Measurements from ENCODE around the gene PRND. TPM values are rescaled to one million over a fixed set of nuclear protein-coding genes. Genes with fewer than 3 reads are reported as not detected.
A peak's percentile ranks its signal among the peaks of the same experiment; 100 is the strongest.

Gene PRND, protein sequence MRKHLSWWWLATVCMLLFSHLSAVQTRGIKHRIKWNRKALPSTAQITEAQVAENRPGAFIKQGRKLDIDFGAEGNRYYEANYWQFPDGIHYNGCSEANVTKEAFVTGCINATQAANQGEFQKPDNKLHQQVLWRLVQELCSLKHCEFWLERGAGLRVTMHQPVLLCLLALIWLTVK
- total RNA-seq, result not detected
- long read RNA-seq, result 0 reads

GRCh38 chr20:4721719-4722118, at the start of gene PRND:
PRND (plus strand) TSS chr20:4721909; CDS start chr20:4724552, 2,643 bp downstream.
- peak; percentile 49 for DNase-seq (ENCODE audit: low spot score)

- no peak for DNase-seq (ENCODE audit: low spot score)
These were observed 48.8 kb upstream of the PRND start for GRCh38 chr20:4672948-4673347.

- no peak for DNase-seq (ENCODE audit: low spot score)
These were observed 48.2 kb upstream of the PRND start for GRCh38 chr20:4673371-4674001.

DNA sequence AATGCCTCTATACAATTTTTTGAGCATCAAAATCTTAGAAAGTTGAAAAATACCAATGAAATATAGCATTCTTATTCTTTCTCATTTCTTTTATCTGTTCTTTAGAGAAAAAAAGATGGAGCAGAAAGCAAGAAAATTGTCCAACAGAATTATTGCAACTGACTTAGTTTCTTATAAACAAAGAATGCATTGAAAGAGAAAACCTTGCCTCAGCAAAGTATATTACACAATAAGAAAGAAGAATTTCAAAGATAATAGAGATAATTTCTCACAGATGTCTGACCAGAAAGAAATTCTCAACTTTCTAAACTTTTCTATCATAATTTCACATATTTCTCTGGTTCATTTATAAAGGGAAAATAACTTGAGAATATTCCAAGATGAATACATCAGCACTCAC, 47.0 kb upstream of the PRND start:
- no peak for DNase-seq (ENCODE audit: low spot score)

GRCh38 chr20:4677846-4678245, 43.9 kb upstream of the PRND start:
- no peak for DNase-seq (ENCODE audit: low spot score)

GRCh38 chr20:4681401-4681800, 40.3 kb upstream of the PRND start:
- no peak for DNase-seq (ENCODE audit: low spot score)

- DNase-seq (ENCODE audit: low spot score), result no peak
These were observed 39.7 kb upstream of the PRND start for GRCh38 chr20:4681991-4682401.

GRCh38 chr20:4682682-4683081, 39.0 kb upstream of the PRND start:
- no peak for DNase-seq (ENCODE audit: low spot score)

- DNase-seq (ENCODE audit: low spot score), result no peak
These were observed 38.4 kb upstream of the PRND start for GRCh38 chr20:4683261-4683660.

- no peak for DNase-seq (ENCODE audit: low spot score)
These were observed 36.8 kb upstream of the PRND start for GRCh38 chr20:4684837-4685413.

DNA sequence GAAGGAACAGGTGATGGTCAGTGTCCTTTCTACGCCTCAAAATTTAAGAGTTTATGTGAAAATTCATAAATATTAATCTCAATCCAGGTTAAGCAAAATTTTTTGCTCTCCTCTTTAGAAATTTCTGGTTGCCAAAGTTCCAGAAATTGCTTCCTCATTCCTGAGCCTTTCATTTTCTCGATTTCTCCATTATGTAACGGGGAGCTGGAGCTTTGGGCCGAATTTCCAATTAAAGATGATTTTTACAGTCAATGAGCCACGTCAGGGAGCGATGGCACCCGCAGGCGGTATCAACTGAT, 35.8 kb upstream of the PRND start:
- no peak for DNase-seq (ENCODE audit: low spot score)

- DNase-seq (ENCODE audit: low spot score), result no peak
These were observed 33.4 kb upstream of the PRND start for GRCh38 chr20:4688305-4688704.

DNA sequence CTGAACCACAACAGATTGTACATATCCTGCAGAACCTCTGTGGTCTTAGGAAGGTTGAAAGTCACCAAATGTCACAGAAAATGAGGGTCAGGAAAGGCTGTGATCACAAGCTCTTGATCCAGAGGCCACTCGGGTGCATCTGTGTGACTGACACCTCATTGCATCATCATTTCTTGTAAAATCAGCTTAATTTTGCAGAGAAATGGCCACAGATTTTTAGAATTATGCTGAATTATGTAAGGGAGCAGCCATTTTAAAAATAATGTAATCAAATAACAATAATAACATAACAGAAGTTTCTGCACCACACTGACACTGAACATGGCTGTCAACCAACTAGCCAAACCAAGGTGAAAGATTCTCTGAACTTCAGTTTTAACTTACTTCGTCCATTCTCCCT, 32.5 kb upstream of the PRND start:
- no peak for DNase-seq (ENCODE audit: low spot score)

- no peak for DNase-seq (ENCODE audit: low spot score)
These were observed 30.0 kb upstream of the PRND start for GRCh38 chr20:4691753-4692152.

DNA sequence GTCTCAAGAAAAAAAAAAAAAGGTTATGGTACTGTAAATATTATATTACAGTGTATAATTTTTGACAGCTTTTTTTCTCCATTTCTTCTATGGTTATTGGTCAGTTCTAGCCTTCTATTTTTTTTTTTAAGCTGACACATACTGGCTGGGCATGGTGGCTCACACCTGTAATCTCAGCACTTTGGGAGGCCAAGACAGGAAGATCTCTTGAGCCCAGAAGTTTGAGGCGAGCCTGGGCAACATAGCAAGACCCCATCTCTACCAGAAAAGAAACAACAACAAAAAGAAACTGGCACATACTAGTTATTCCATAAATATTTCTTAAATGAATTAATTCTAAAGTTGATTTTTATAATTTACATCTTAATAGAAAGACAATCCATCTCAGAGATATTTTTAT, 27.6 kb upstream of the PRND start:
- DNase-seq (ENCODE audit: low spot score), result peak; percentile 9

GRCh38 chr20:4697189-4697830, 24.4 kb upstream of the PRND start:
- no peak for DNase-seq (ENCODE audit: low spot score)

DNA sequence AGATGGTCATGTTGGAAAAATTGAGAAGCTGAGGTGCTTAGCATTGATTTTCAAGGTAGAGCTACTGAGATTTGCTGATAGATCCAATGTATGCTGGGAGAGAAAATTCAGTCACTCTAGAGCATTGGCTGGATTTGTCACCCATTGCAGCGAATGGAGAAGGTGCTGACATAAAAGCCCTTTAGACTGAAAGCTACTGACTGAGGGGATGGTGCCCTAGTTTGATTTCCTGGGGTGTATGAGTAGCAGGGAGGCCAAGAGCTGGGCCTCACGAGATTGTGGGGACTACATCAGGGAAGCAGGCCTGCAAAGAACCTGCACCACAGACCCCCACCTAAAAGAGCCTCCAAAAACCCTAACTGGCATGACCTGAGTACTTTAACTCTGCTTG, 23.9 kb upstream of the PRND start:
- DNase-seq (ENCODE audit: low spot score), result no peak

GRCh38 chr20:4699216-4699615, 22.5 kb upstream of the PRND start:
- peak; percentile 67 for DNase-seq (ENCODE audit: low spot score)

DNA sequence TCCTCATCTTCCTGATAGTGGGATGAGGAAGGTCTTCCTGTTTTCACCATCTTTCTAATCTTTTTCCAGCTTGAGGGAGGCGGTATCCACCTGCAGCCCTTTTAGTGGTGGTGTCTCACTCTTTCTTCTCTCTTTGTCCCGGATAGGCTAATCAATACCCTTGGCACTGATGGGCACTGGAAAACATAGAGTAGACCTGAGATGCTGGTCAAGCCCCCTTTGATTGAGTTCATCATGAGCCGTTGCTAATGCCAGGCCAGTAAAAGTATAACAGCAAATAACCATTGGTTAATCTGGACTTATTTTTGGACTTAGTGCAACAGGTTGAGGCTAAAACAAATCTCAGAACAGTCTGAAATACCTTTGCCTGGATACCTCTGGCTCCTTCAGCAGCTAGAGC, 21.8 kb upstream of the PRND start:
- DNase-seq (ENCODE audit: low spot score), result no peak

DNA sequence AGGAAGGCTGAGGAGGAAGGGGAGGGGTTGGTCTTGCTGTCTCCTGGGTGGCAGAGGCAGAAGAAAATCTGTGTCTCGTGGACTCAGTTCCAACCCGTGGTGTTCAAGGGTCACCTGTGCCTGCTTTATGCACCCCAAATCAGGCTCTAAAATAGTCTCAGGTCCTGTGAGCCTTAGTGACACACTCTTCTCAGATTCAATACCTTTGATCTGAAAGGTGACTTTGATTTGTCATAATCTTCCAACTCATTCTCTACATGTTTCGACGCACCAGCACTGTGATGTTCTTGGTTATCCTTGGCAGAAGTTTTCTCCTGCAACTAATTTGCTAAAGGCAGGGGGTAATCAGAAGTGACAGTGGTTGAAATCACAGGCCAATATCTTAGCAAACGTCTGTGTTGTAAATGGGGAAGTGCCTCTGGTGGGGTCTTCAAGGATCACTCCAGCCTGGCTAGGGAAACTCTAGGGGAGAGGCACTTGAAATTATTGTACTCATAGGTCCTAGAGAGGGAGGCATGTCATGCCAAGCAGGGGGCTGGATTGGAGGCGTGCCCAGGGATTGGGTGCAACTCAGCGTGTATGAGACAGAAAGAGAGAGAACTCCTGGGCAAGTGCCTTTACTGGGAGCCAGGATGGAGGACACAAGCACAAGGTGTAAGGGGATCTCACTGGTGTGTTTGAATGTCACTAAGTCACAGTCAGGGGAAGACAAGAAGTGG, 19.0 kb upstream of the PRND start:
- DNase-seq (ENCODE audit: low spot score), result peak; percentile 37

- DNase-seq (ENCODE audit: low spot score), result peak; percentile 24
These were observed 18.4 kb upstream of the PRND start for GRCh38 chr20:4703281-4703676.

DNA sequence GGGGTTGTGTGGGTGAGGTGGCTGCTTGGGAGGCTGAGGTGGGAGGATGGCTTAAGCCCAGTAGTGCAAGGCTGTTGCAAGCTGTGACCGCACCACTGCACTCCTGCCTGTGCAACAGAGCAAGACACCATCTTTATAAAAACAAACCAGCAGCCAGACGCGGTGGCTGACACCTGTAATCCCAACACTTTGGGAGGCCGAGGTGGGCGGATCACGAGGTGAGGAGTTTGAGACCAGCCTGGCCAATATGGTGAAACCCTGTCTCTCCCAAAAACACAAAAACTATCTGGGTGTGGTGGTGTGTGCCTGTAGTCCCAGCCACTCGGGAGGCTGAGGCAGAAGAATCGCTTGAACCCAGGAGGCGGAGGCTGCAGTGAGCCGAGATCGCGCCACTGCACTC, 14.8 kb upstream of the PRND start:
- peak; percentile 67 for DNase-seq (ENCODE audit: low spot score)

Measured in mesenteric fat pad (tissue), 1 donor.